Panc1 (cell line): ENCODE results near the gene PLRG1. TPM values are rescaled to one million over a fixed set of nuclear protein-coding genes. Genes with fewer than 3 reads are reported as not detected.

ENCODE experiments used
- ATAC-seq: fragments of 200-7000 bp; cut with Tn5 transposase; 2 replicates; pipeline ENCODE4 v1.9.1; 2020; ENCODE audit warnings: mild to moderate bottlenecking, moderate library complexity
- BruUV-seq: library from RNA; stranded (reverse); fragments of 400-500 nt; replicated peaks from 2 replicates; lab custom pipeline; 2021; lab: Mats Ljungman, UMichigan
- CTCF ChIA-PET: fragments of 300-600 bp; sonication (Branson Sonifier 250); formaldehyde crosslinking; loops from one replicate; lab custom pipeline; 2022; ENCODE audit warnings: antibody characterized with exemption; lab: Charles Lee
- POLR2A ChIA-PET: fragments of 300-600 bp; sonication (Branson Sonifier 250); formaldehyde crosslinking; loops from one replicate; lab custom pipeline; 2022; ENCODE audit warnings: antibody characterized with exemption; lab: Charles Lee
- DNase-seq: peaks from one replicate; pipeline ENCODE4 v3.0.0-alpha.2; 2010; ENCODE audit warnings: low read depth, low spot score
- H3K27ac ChIP-seq: 2 replicates; pipeline ENCODE4 v1.5.1; 2011; ENCODE audit warnings: mild to moderate bottlenecking, low read length, inconsistent platforms
- H3K27me3 ChIP-seq: fragments of 200-500 bp; sonication (Bioruptor generic); 2 replicates; pipeline ENCODE4 v1.6.0; 2014; ENCODE audit warnings: low read length, inconsistent platforms; ENCODE audit not compliant: control insufficient read depth, insufficient read depth
- H3K36me3 ChIP-seq: fragments of 200-500 bp; sonication (Bioruptor generic); 2 replicates; pipeline ENCODE4 v1.5.1; 2014; ENCODE audit warnings: inconsistent platforms, mild to moderate bottlenecking, low read length, moderate library complexity; ENCODE audit not compliant: control insufficient read depth, insufficient read depth
- H3K4me1 ChIP-seq: 2 replicates; pipeline ENCODE4 v1.5.1; 2011; ENCODE audit warnings: inconsistent platforms, mild to moderate bottlenecking, low read length, moderate library complexity; ENCODE audit not compliant: control insufficient read depth, insufficient read depth
- H3K4me3 ChIP-seq, 2 experiments: 2 replicates each; pipeline ENCODE4 v1.5.1; 2011 to 2012; ENCODE audit warnings: low read depth in 2 of 2, low read length in 2 of 2, mild to moderate bottlenecking in 2 of 2, inconsistent platforms in 1 of 2, moderate library complexity in 1 of 2
- H3K9me3 ChIP-seq: fragments of 200-500 bp; sonication (Bioruptor generic); 2 replicates; pipeline ENCODE4 v1.5.1; 2014; ENCODE audit warnings: low read depth, mild to moderate bottlenecking, inconsistent platforms, low read length, moderate library complexity; ENCODE audit not compliant: control insufficient read depth, insufficient read depth
- CTCF ChIP-seq: fragments of 450-650 bp; IDR thresholded peaks from 2 replicates; pipeline ENCODE4 v1.5.1; 2017; ENCODE audit warnings: mild to moderate bottlenecking
- POLR2AphosphoS5 ChIP-seq: IDR thresholded peaks from 2 replicates; pipeline ENCODE4 v1.6.1; 2012; ENCODE audit warnings: mild to moderate bottlenecking, low read depth, low read length, moderate library complexity
- SIN3A ChIP-seq: IDR thresholded peaks from 2 replicates; pipeline ENCODE4 v1.6.1; 2012; ENCODE audit warnings: low read depth, mild to moderate bottlenecking, low read length, moderate library complexity, borderline replicate concordance; ENCODE audit not compliant: insufficient read depth
- TCF7L2 ChIP-seq: IDR thresholded peaks from 2 replicates; pipeline ENCODE4 v1.6.1; 2011; ENCODE audit warnings: mild to moderate bottlenecking, low read depth, low read length, inconsistent platforms
- in situ Hi-C: cut with HindIII; loops from 2 replicates; pipeline ENCODE4 v1.10.0; 2016; ENCODE audit warnings: low sequenced_read_pairs, low pct_unique_long_range_greater_than_20kb
- intact Hi-C: fragments of 100-400 bp; cut with micrococcal nuclease; formaldehyde crosslinking; loops from one replicate; pipeline ENCODE4 v1.10.0; 2022; ENCODE audit not compliant: unreplicated experiment
- total RNA-seq: library from RNA; stranded (reverse); gene quantifications from one replicate; pipeline ENCODE4 v1.2.1, GENCODE V29; 2021; ENCODE audit not compliant: unreplicated experiment
- TF ChIP-seq, protein P1 (sequence below), 2 experiments: IDR thresholded peaks; 2 replicates each; pipeline ENCODE4 v1.6.1; 2011 to 2012; ENCODE audit warnings: low read depth in 2 of 2, control low read depth in 1 of 2, low read length in 1 of 2, mild to moderate bottlenecking in 1 of 2, moderate library complexity in 1 of 2; ENCODE audit not compliant: insufficient read depth in 1 of 2

Gene PLRG1
- total RNA-seq, 1 experiment from 2014 or later = 66.1 TPM

DNA sequence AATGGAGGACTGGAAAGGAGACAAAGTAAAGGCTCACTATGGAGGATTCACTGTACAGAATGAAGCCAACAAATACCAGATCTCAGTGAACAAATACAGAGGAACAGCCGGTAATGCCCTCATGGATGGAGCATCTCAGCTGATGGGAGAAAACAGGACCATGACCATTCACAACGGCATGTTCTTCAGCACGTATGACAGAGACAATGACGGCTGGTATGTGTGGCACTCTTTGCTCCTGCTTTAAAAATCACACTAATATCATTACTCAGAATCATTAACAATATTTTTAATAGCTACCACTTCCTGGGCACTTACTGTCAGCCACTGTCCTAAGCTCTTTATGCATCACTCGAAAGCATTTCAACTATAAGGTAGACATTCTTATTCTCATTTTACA lies 19.4 kb upstream of the PLRG1 start:
- ChIA-PET POLR2A (no interaction called here), CTCF (no interaction called here)
- BruUV-seq = no TSS peak
- TF ChIP-seq SIN3A (no peak), CTCF (no peak), POLR2AphosphoS5 (no peak), TCF7L2 (no peak)
- TF ChIP-seq, protein P1, sequence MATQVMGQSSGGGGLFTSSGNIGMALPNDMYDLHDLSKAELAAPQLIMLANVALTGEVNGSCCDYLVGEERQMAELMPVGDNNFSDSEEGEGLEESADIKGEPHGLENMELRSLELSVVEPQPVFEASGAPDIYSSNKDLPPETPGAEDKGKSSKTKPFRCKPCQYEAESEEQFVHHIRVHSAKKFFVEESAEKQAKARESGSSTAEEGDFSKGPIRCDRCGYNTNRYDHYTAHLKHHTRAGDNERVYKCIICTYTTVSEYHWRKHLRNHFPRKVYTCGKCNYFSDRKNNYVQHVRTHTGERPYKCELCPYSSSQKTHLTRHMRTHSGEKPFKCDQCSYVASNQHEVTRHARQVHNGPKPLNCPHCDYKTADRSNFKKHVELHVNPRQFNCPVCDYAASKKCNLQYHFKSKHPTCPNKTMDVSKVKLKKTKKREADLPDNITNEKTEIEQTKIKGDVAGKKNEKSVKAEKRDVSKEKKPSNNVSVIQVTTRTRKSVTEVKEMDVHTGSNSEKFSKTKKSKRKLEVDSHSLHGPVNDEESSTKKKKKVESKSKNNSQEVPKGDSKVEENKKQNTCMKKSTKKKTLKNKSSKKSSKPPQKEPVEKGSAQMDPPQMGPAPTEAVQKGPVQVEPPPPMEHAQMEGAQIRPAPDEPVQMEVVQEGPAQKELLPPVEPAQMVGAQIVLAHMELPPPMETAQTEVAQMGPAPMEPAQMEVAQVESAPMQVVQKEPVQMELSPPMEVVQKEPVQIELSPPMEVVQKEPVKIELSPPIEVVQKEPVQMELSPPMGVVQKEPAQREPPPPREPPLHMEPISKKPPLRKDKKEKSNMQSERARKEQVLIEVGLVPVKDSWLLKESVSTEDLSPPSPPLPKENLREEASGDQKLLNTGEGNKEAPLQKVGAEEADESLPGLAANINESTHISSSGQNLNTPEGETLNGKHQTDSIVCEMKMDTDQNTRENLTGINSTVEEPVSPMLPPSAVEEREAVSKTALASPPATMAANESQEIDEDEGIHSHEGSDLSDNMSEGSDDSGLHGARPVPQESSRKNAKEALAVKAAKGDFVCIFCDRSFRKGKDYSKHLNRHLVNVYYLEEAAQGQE (IDR thresholded peaks at IDR 0.05; ENCODE audit: insufficient read depth in 1 of 2, low read depth in 2 of 2, low read length in 1 of 2) = no peak
- no peak for DNase-seq
- in situ Hi-C loops = no loop called here
- intact Hi-C loops = no loop called here
- no peak for ATAC-seq
- Histone ChIP-seq H3K4me3 (no peak overlapping the region), H3K9me3 (no peaks in the 10 kb centered on the region), H3K27ac (no peak overlapping the region), H3K27me3 (no peaks in the 10 kb centered on the region), H3K36me3 (no peaks in the 10 kb centered on the region), H3K4me1 (no peaks in the 10 kb centered on the region)

GRCh38 chr4:154569028-154569427 lies 18.8 kb upstream of the PLRG1 start:
- ATAC-seq (no peak), DNase-seq (no peak)
- H3K4me1 ChIP-seq = no peaks in the 10 kb centered on the region
- in situ Hi-C loops (no loop called here), intact Hi-C loops (no loop called here)
- ChIA-PET CTCF (no interaction called here), POLR2A (no interaction called here)
- H3K36me3 ChIP-seq = no peaks in the 10 kb centered on the region
- no TSS peak for BruUV-seq
- no peak overlapping the region for H3K27ac ChIP-seq
- no peaks in the 10 kb centered on the region for H3K27me3 ChIP-seq
- TF ChIP-seq, protein P1 (IDR thresholded peaks at IDR 0.05; ENCODE audit: insufficient read depth in 1 of 2, low read depth in 2 of 2, low read length in 1 of 2) = no peak
- TF ChIP-seq SIN3A = no peak
- no peak for TF ChIP-seq POLR2AphosphoS5
- no peak for TF ChIP-seq CTCF
- no peak for TF ChIP-seq TCF7L2
- no peak overlapping the region for H3K4me3 ChIP-seq
- no peaks in the 10 kb centered on the region for H3K9me3 ChIP-seq
